Measurements from ENCODE around the gene TENM4.
A peak's percentile ranks its signal among the peaks of the same experiment; 100 is the strongest.

The TENM4 gene

GRCh38 chr11:78952890-78953289 lies 487.9 kb downstream of the TENM4 start:
- DNase-seq, result no peak

GRCh38 chr11:78952175-78952574 lies 488.7 kb downstream of the TENM4 start:
- no peak for DNase-seq

- DNase-seq, result no peak
Measured at GRCh38 chr11:78949976-78950690, 490.7 kb downstream of the TENM4 start.

- no peak for DNase-seq
Measured at GRCh38 chr11:78946945-78947902, 493.6 kb downstream of the TENM4 start.

- DNase-seq, result peak; percentile 69
Measured at GRCh38 chr11:78943841-78944240, 497.0 kb downstream of the TENM4 start.

GRCh38 chr11:78943154-78943553 lies 497.7 kb downstream of the TENM4 start:
- no peak for DNase-seq

- DNase-seq, result peak; percentile 100
Measured at GRCh38 chr11:78941226-78941851, 499.5 kb downstream of the TENM4 start.

- DNase-seq, result peak; percentile 86
Measured at GRCh38 chr11:78940500-78941225, 500.2 kb downstream of the TENM4 start.

GRCh38 chr11:78938971-78939370 lies 501.9 kb downstream of the TENM4 start:
- DNase-seq, result no peak

- DNase-seq, result peak; percentile 67
Measured at GRCh38 chr11:78938036-78938435, 502.8 kb downstream of the TENM4 start.

- DNase-seq, result peak; percentile 50
Measured at GRCh38 chr11:78935398-78936068, 505.3 kb downstream of the TENM4 start.

GRCh38 chr11:78933350-78933749 lies 507.5 kb downstream of the TENM4 start:
- peak; percentile 49 for DNase-seq

- DNase-seq, result no peak
Measured at GRCh38 chr11:78932757-78933156, 508.1 kb downstream of the TENM4 start.

GRCh38 chr11:78931891-78932290 lies 508.9 kb downstream of the TENM4 start:
- DNase-seq, result no peak

- no peak for DNase-seq
Measured at GRCh38 chr11:78930810-78931523, 509.9 kb downstream of the TENM4 start.

GRCh38 chr11:78929906-78930220 lies 511.0 kb downstream of the TENM4 start:
- DNase-seq, result no peak

GRCh38 chr11:78929207-78929905 lies 511.5 kb downstream of the TENM4 start:
- no peak for DNase-seq

- DNase-seq, result no peak
Measured at GRCh38 chr11:78927511-78927910, 513.3 kb downstream of the TENM4 start.

- no peak for DNase-seq
Measured at GRCh38 chr11:78926633-78927338, 514.0 kb downstream of the TENM4 start.

- no peak for DNase-seq
Measured at GRCh38 chr11:78925387-78925786, 515.4 kb downstream of the TENM4 start.

All from RPMI8226 (cell line).